ENCODE data around the gene SNAPIN. TPM values are rescaled to one million over a fixed set of nuclear protein-coding genes. Genes with fewer than 3 reads are reported as not detected.

SNAPIN gene
- total and polyA plus RNA-seq, 9 of the 15 experiments (the other 6 are each of a cell fraction or from before 2014, with no cell fraction given), result 11.2 to 43.9 (median 32.3) TPM

- Histone ChIP-seq H3K79me2 (ENCODE audit: control insufficient read depth, insufficient read depth, low read length) (peaks cover 6% of the 10 kb centered on the region; the same call in 1 of the 3 replicates), H3K27me3 (ENCODE audit: control insufficient read depth in 2 of 2, insufficient read depth in 2 of 2, low read length in 2 of 2) (no peaks in the 10 kb centered on the region), H3K9me3 (replicated peaks; ENCODE audit: control insufficient read depth, insufficient read depth, low read depth, low read length) (no peaks in the 10 kb centered on the region), H2AFZ (ENCODE audit: low read depth, low read length) (peak within 1 kb of the TSS; percentile 97), H3K4me1 (replicated peaks in 1 of 2; ENCODE audit: control insufficient read depth in 2 of 2, insufficient read depth in 2 of 2, low read length in 2 of 2) (peaks cover 26 to 44% of the 10 kb centered on the region in 2 experiments), H3K27ac (ENCODE audit: extremely low read depth, low read depth, low read length) (peak within 1 kb of the TSS; percentile 82), H3K4me2 (ENCODE audit: insufficient read depth, low read length) (peak within 1 kb of the TSS; percentile 86), H3K9me1 (ENCODE audit: control insufficient read depth, insufficient read depth, low read length) (no peaks in the 10 kb centered on the region), H3K9ac (ENCODE audit: insufficient read depth in 1 of 2, low read depth in 2 of 2, low read length in 2 of 2) (peak within 1 kb of the TSS; percentile 83 to 95), H3K36me3 (ENCODE audit: control insufficient read depth, insufficient read depth, low read length) (peaks cover 9% of the 10 kb centered on the region; the same call in 2 of the 3 replicates), H3K4me3 (peak within 1 kb of the TSS; percentile 49), H4K20me1 (replicated peaks; ENCODE audit: control insufficient read depth, insufficient read depth, low read length) (no peaks in the 10 kb centered on the region)
- DNase-seq (ENCODE audit: extremely low read depth in 1 of 4, low spot score in 3 of 4) (peak; percentile 80 to 96 (median 88)), FAIRE-seq (peak; percentile 99), ATAC-seq (peak; percentile 93)
- BruUV-seq (replicated peaks), result TSS peak; percentile 70
- intact Hi-C loops (cut with micrococcal nuclease) (loop anchor here (2.0 kb wide), 1 partner anchor 58 kb away; no protein-coding TSS in a partner anchor), in situ Hi-C loops (cut with MboI) (no loop called here)
- WGBS (ENCODE audit: insufficient coverage, low coverage, missing lambda C conversion rate), result under 1% methylated on average over 24 of the region's 28 CpGs
- ChIA-PET POLR2A (interaction anchor here (0.6 to 4.3 kb wide), 30 partner anchors 9 to 364 kb away, joined by 3 to 70 read pairs (median 4); partner anchors contain the start of genes RPS27, S100A14, S100A16 and S100A5), CTCF (ENCODE audit: low intra/inter-chr PET ratio) (no interaction called here)
- TF ChIP-seq KDM5B (IDR thresholded peaks at IDR 0.05; ENCODE audit: insufficient replicate concordance, low read depth, low read length), result peak; percentile 99
- 0 out of 2 replicates have a peak, but pooled peaks have one; percentile 41 for TF ChIP-seq ZBTB43 (CRISPR knock-in tag; IDR thresholded peaks at IDR 0.05)
- TF ChIP-seq FOXP4 (CRISPR knock-in tag; IDR thresholded peaks at IDR 0.05; ENCODE audit: borderline replicate concordance), result no peak
- peak; percentile 31 to 58; a peak in 3 of 4 replicates for TF ChIP-seq RCOR1 (IDR thresholded peaks at IDR 0.05; ENCODE audit: borderline replicate concordance in 1 of 2, low read depth in 2 of 2, low read length in 2 of 2)
- TF ChIP-seq E2F1 (CRISPR knock-in tag; IDR thresholded peaks at IDR 0.05), result no peak
- TF ChIP-seq POLR2G (IDR thresholded peaks at IDR 0.05; ENCODE audit: low read depth, low read length), result peak; percentile 86
- peak; percentile 54; the same call in 1 of the 2 replicates for TF ChIP-seq ZNF589 (CRISPR knock-in tag; IDR thresholded peaks at IDR 0.05; ENCODE audit: low read depth)
- TF ChIP-seq UBTF (IDR thresholded peaks at IDR 0.05; ENCODE audit: borderline replicate concordance in 1 of 2, low read depth in 2 of 2, low read length in 2 of 2), result peak in 1 of 2 experiments; percentile 86; a peak in 2 of 4 replicates
- peak; percentile 68 for TF ChIP-seq TAF1 (IDR thresholded peaks at IDR 0.05; ENCODE audit: control insufficient read depth, extremely low read depth, insufficient read depth, low read length, severe bottlenecking)
Observed at GRCh38 chr1:153626904-153627714, 31.4 kb upstream of the SNAPIN start, which contains the start of gene S100A13. S100A13 (minus strand) TSS chr1:153627505; CDS start chr1:153626472, 1,033 bp downstream.

Measured in K562 (cell line).